GM23338 (cell line): ENCODE measurements around the gene CDK18. TPM values are rescaled to one million over a fixed set of nuclear protein-coding genes. Genes with fewer than 3 reads are reported as not detected.
A peak's percentile ranks its signal among the peaks of the same experiment; 100 is the strongest.

Source experiments
- ATAC-seq: fragments of 200-7000 bp; cut with Tn5 transposase; 3 replicates; pipeline ENCODE4 v1.9.1; 2020
- DNase-seq: peaks from one replicate; pipeline ENCODE4 v3.0.0-alpha.2; 2015; ENCODE audit warnings: low spot score
- H2AFZ ChIP-seq: fragments of 200-600 bp; sonication (generic); 2 replicates; pipeline ENCODE4 v1.8.0; 2016; ENCODE audit warnings: antibody characterized with exemption, mild to moderate bottlenecking, moderate library complexity
- H3F3A ChIP-seq: fragments of 200-600 bp; sonication (generic); replicated peaks from 2 replicates; pipeline ENCODE4 v1.8.0; 2017; ENCODE audit warnings: antibody characterized with exemption, mixed run types, low read depth
- H3K27ac ChIP-seq: fragments of 200-600 bp; sonication (generic); 2 replicates; pipeline ENCODE4 v1.6.1; 2016; ENCODE audit warnings: low read depth
- H3K27me3 ChIP-seq: fragments of 200-600 bp; sonication (generic); 2 replicates; pipeline ENCODE4 v1.8.0; 2016; ENCODE audit warnings: mild to moderate bottlenecking, mixed run types, moderate library complexity; ENCODE audit not compliant: insufficient read depth
- H3K36me3 ChIP-seq: fragments of 200-600 bp; sonication (generic); 2 replicates; pipeline ENCODE4 v1.8.0; 2016; ENCODE audit warnings: mild to moderate bottlenecking; ENCODE audit not compliant: insufficient read depth
- H3K4me1 ChIP-seq: fragments of 200-600 bp; sonication (generic); 2 replicates; pipeline ENCODE4 v1.8.0; 2016; ENCODE audit warnings: mild to moderate bottlenecking, moderate library complexity; ENCODE audit not compliant: insufficient read depth
- H3K4me2 ChIP-seq: fragments of 200-600 bp; sonication (generic); 2 replicates; pipeline ENCODE4 v1.7.1; 2017; ENCODE audit warnings: mixed run types
- H3K4me3 ChIP-seq: fragments of 200-600 bp; sonication (generic); 2 replicates; pipeline ENCODE4 v1.6.1; 2016; ENCODE audit warnings: mixed run types
- H3K79me2 ChIP-seq: fragments of 200-600 bp; sonication (generic); replicated peaks from 2 replicates; pipeline ENCODE4 v1.8.0; 2017; ENCODE audit warnings: mild to moderate bottlenecking; ENCODE audit not compliant: insufficient read depth
- H3K9me2 ChIP-seq: fragments of 200-600 bp; sonication (generic); 2 replicates; pipeline ENCODE4 v1.8.0; 2017; ENCODE audit not compliant: insufficient read depth
- H4K20me1 ChIP-seq: fragments of 200-600 bp; sonication (generic); replicated peaks from 2 replicates; pipeline ENCODE4 v1.8.0; 2017; ENCODE audit warnings: mild to moderate bottlenecking; ENCODE audit not compliant: insufficient read depth
- H3K27ac Mint-ChIP-seq: 2 replicates; pipeline ENCODE4 v1.8.0; 2020; ENCODE audit warnings: inconsistent platforms, mild to moderate bottlenecking, moderate library complexity, mixed read lengths
- H3K27me3 Mint-ChIP-seq: 3 replicates; pipeline ENCODE4 v1.8.0; 2022; ENCODE audit warnings: low read depth, mild to moderate bottlenecking, moderate library complexity, mixed read lengths, inconsistent platforms; ENCODE audit not compliant: insufficient read depth, poor library complexity
- H3K36me3 Mint-ChIP-seq: 3 replicates; pipeline ENCODE4 v1.8.0; 2021; ENCODE audit warnings: low read depth, mild to moderate bottlenecking, inconsistent platforms, moderate library complexity, mixed read lengths
- H3K4me1 Mint-ChIP-seq: 3 replicates; pipeline ENCODE4 v1.8.0; 2020; ENCODE audit warnings: mild to moderate bottlenecking, inconsistent platforms, mixed read lengths
- H3K4me3 Mint-ChIP-seq: 3 replicates; pipeline ENCODE4 v1.8.0; 2021; ENCODE audit warnings: moderate library complexity, mild to moderate bottlenecking, inconsistent platforms, mixed read lengths
- H3K9me3 Mint-ChIP-seq: 3 replicates; pipeline ENCODE4 v1.8.0; 2020; ENCODE audit warnings: moderate library complexity, mild to moderate bottlenecking, inconsistent platforms, mixed read lengths
- EZH2 ChIP-seq: fragments of 200-600 bp; sonication (generic); IDR thresholded peaks from one replicate; pipeline ENCODE4 v1.8.0; 2017; ENCODE audit warnings: antibody characterized with exemption, mild to moderate bottlenecking, low read depth; ENCODE audit not compliant: unreplicated experiment
- JUNB ChIP-seq: IDR thresholded peaks from one replicate; pipeline ENCODE4 v1.6.1; 2016; ENCODE audit warnings: antibody characterized with exemption; ENCODE audit not compliant: unreplicated experiment
- NANOG ChIP-seq: IDR thresholded peaks from 2 replicates; pipeline ENCODE4 v1.6.1; 2016; ENCODE audit warnings: antibody characterized with exemption, borderline replicate concordance
- POLR2AphosphoS5 ChIP-seq: IDR thresholded peaks from 2 replicates; pipeline ENCODE4 v1.6.1; 2016; ENCODE audit warnings: antibody characterized with exemption, low read depth
- STAT1 ChIP-seq: IDR thresholded peaks from one replicate; pipeline ENCODE4 v1.6.1; 2016; ENCODE audit warnings: antibody characterized with exemption; ENCODE audit not compliant: unreplicated experiment
- ZNF114 ChIP-seq: fragments of 250-450 bp; sonication (Bioruptor Pico); IDR thresholded peaks from 2 replicates; pipeline ENCODE4 v1.5.0; 2020; ENCODE audit warnings: mild to moderate bottlenecking, moderate library complexity
- ZNF331 ChIP-seq: fragments of 250-450 bp; sonication (Bioruptor Pico); IDR thresholded peaks from 2 replicates; pipeline ENCODE4 v1.5.0; 2020; ENCODE audit warnings: low read depth, mild to moderate bottlenecking, moderate library complexity
- polyA plus RNA-seq: library from polyadenylated mRNA; unstranded; fragments of >200 nt; fragmentation: Nextera tagmentation; extraction: Ambion mirVana; gene quantifications from 2 replicates; pipeline ENCODE4 v1.2.1, GENCODE V29; 2016
- total RNA-seq: library from RNA; depleted of rRNA; stranded (reverse); fragments of >200 nt; shearing (Covaris generic); gene quantifications from 2 replicates; pipeline ENCODE4 v1.2.3, GENCODE V29; 2014
- TF ChIP-seq, protein P1 (sequence below): IDR thresholded peaks from one replicate; pipeline ENCODE4 v1.6.1; 2018; ENCODE audit warnings: antibody characterized with exemption; ENCODE audit not compliant: unreplicated experiment
- TF ChIP-seq, protein P2 (sequence below): IDR thresholded peaks from 2 replicates; pipeline ENCODE4 v1.6.1; 2016; ENCODE audit warnings: antibody characterized with exemption

CDK18 gene
- total and polyA plus RNA-seq, 2 experiments from 2014 or later: 21.1 to 46.5 TPM

DNA sequence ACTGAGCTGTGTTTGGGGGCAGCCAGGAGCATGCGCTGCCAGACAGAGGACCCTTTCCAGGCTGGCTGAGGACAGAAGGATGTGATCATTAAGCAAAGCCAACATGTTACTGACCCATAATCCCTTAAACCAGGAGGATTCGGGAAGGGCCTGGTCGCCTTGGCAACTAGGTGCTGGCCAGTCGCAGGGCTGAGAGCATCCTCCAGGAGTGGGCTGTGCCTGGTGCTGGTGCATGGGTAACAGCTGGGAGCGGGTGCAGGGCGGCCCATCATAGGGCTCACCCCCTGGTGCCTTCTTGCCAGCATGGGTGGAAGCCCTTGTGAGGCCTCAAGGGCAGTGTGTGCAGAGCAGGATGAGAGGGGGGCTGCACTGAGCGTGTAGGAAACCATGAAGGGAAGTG lies 17.2 kb downstream of the CDK18 start:
- Mint-ChIP-seq H3K27ac (no peak overlapping the region), H3K36me3 (peaks cover 29% of the 10 kb centered on the region), H3K4me3 (no peak overlapping the region), H3K9me3 (no peaks in the 10 kb centered on the region; the same call in 2 of the 3 replicates), H3K27me3 (peaks cover 23% of the 10 kb centered on the region), H3K4me1 (peaks cover 55% of the 10 kb centered on the region)
- no peaks in the 10 kb centered on the region for H3K9me2 ChIP-seq
- no peak overlapping the region for H3K4me3 ChIP-seq
- no peak overlapping the region for H3K4me2 ChIP-seq
- no peak overlapping the region for H3K27ac ChIP-seq
- no peaks in the 10 kb centered on the region for H3K27me3 ChIP-seq
- TF ChIP-seq, protein P1, sequence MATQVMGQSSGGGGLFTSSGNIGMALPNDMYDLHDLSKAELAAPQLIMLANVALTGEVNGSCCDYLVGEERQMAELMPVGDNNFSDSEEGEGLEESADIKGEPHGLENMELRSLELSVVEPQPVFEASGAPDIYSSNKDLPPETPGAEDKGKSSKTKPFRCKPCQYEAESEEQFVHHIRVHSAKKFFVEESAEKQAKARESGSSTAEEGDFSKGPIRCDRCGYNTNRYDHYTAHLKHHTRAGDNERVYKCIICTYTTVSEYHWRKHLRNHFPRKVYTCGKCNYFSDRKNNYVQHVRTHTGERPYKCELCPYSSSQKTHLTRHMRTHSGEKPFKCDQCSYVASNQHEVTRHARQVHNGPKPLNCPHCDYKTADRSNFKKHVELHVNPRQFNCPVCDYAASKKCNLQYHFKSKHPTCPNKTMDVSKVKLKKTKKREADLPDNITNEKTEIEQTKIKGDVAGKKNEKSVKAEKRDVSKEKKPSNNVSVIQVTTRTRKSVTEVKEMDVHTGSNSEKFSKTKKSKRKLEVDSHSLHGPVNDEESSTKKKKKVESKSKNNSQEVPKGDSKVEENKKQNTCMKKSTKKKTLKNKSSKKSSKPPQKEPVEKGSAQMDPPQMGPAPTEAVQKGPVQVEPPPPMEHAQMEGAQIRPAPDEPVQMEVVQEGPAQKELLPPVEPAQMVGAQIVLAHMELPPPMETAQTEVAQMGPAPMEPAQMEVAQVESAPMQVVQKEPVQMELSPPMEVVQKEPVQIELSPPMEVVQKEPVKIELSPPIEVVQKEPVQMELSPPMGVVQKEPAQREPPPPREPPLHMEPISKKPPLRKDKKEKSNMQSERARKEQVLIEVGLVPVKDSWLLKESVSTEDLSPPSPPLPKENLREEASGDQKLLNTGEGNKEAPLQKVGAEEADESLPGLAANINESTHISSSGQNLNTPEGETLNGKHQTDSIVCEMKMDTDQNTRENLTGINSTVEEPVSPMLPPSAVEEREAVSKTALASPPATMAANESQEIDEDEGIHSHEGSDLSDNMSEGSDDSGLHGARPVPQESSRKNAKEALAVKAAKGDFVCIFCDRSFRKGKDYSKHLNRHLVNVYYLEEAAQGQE: no peak
- TF ChIP-seq ZNF331 (CRISPR knock-in tag): no peak
- TF ChIP-seq, protein P2, sequence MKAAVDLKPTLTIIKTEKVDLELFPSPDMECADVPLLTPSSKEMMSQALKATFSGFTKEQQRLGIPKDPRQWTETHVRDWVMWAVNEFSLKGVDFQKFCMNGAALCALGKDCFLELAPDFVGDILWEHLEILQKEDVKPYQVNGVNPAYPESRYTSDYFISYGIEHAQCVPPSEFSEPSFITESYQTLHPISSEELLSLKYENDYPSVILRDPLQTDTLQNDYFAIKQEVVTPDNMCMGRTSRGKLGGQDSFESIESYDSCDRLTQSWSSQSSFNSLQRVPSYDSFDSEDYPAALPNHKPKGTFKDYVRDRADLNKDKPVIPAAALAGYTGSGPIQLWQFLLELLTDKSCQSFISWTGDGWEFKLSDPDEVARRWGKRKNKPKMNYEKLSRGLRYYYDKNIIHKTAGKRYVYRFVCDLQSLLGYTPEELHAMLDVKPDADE: no peak
- no peak for TF ChIP-seq EZH2
- TF ChIP-seq ZNF114 (CRISPR knock-in tag): no peak
- no peak for TF ChIP-seq POLR2AphosphoS5
- TF ChIP-seq STAT1: no peak
- TF ChIP-seq NANOG: no peak
- TF ChIP-seq JUNB: no peak
- no peak overlapping the region for H2AFZ ChIP-seq
- ATAC-seq: no peak
- peaks cover 42% of the 10 kb centered on the region for H3K4me1 ChIP-seq
- 0 out of 2 replicates have a peak, but pooled peaks cover 3% of the 10 kb centered on the region for H3K36me3 ChIP-seq
- peaks cover 9% of the 10 kb centered on the region; the same call in 1 of the 2 replicates for H3F3A ChIP-seq
- DNase-seq: no peak
- peaks cover 11% of the 10 kb centered on the region for H4K20me1 ChIP-seq
- H3K79me2 ChIP-seq: no peaks in the 10 kb centered on the region

DNA sequence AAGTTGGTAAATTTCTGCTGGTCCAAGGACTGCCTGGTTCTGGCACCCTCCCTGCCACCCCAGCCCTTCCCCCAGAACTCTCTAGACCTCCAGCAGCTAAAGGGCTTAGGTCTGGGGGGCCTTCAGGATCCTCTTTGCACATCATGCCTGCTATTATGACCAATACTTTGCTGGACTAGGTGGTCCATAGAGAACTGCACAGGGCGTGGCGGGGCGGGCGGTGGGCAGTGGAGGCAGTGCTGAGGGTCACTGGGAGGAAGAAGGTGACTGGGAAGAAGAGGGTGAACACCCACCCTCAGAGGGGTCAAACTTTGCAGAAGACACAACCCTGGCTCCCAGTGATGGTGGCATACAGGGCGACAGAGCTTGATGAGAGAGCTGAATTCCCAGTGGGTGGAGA lies 18.2 kb downstream of the CDK18 start:
- ATAC-seq: no peak
- H3K27ac Mint-ChIP-seq: peak overlapping the region; percentile 43; the same call in 1 of the 2 replicates

More for the DNA sequence above, 18.2 kb downstream of the CDK18 start:
- Histone ChIP-seq H3K79me2 (no peaks in the 10 kb centered on the region), H3K27me3 (no peaks in the 10 kb centered on the region), H3K4me2 (no peak overlapping the region), H3K4me3 (no peak overlapping the region), H3K36me3 (0 out of 2 replicates have a peak, but pooled peaks cover 3% of the 10 kb centered on the region), H3F3A (peaks cover 9% of the 10 kb centered on the region; the same call in 1 of the 2 replicates), H4K20me1 (peaks cover 11% of the 10 kb centered on the region), H3K4me1 (peaks cover 42% of the 10 kb centered on the region), H2AFZ (no peak overlapping the region), H3K27ac (no peak overlapping the region), H3K9me2 (no peaks in the 10 kb centered on the region)
- no peak for DNase-seq
- Mint-ChIP-seq H3K4me3 (no peak overlapping the region), H3K36me3 (peaks cover 33% of the 10 kb centered on the region), H3K27me3 (peaks cover 17% of the 10 kb centered on the region), H3K9me3 (no peaks in the 10 kb centered on the region), H3K4me1 (peaks cover 49% of the 10 kb centered on the region)
- TF ChIP-seq STAT1 (no peak), NANOG (no peak)
- TF ChIP-seq, protein P1: no peak
